ENCODE results near the gene C4orf54. TPM values are rescaled to one million over a fixed set of nuclear protein-coding genes. Genes with fewer than 3 reads are reported as not detected.

C4orf54 gene
- total RNA-seq (2014; rRNA removed; shearing (Covaris generic)) (not detected in 2 replicates), total RNA-seq (2022) (not detected in 2 replicates), Bru-seq, nascent RNA (not detected), BruChase-seq, experiment 1, labeled RNA remaining after a 6-hour chase (not detected), BruChase-seq, experiment 2, labeled RNA remaining after a 2-hour chase (not detected)
- long read RNA-seq: 0 reads

GRCh38 chr4:99657798-99658197 lies at the start of gene C4orf54:
TSS of gene C4orf54 (minus strand) at chr4:99657828. CDS start at chr4:99654648, 3,180 bp downstream.
- Histone ChIP-seq H3K9me3 (ENCODE audit: low read length) (no peaks in the 10 kb centered on the region), H3K36me3 (ENCODE audit: insufficient read depth, low read length) (no peaks in the 10 kb centered on the region), H3K4me3 (ENCODE audit: low read depth, low read length, poor library complexity, severe bottlenecking) (no peak within 1 kb of the TSS), H4K20me1 (ENCODE audit: insufficient read depth, low read length) (no peaks in the 10 kb centered on the region), H3K9me2 (ENCODE audit: insufficient read depth, low read length) (no peaks in the 10 kb centered on the region), H2AFZ (ENCODE audit: low read length) (no peak within 1 kb of the TSS), H3K4me1 (ENCODE audit: insufficient read depth, low read length, poor library complexity, severe bottlenecking) (no peaks in the 10 kb centered on the region), H3K4me2 (ENCODE audit: low read length) (no peak within 1 kb of the TSS), H3K79me2 (ENCODE audit: insufficient read depth, low read depth, low read length) (no peaks in the 10 kb centered on the region), H3K27ac (ENCODE audit: low read depth, low read length, poor library complexity, severe bottlenecking) (no peak within 1 kb of the TSS)
- BruUV-seq (replicated peaks): no TSS peak
- ChIA-PET POLR2A (interaction anchor here (0.9 kb wide), 1 partner anchor 9 kb away, joined by 4 read pairs; no protein-coding TSS in a partner anchor), CTCF (ENCODE audit: unreplicated experiment) (no interaction called here)
- intact Hi-C loops (cut with micrococcal nuclease; ENCODE audit: unreplicated experiment): no loop called here
- DNase-seq (ENCODE audit: low spot score): no peak
- TF ChIP-seq, protein P1, sequence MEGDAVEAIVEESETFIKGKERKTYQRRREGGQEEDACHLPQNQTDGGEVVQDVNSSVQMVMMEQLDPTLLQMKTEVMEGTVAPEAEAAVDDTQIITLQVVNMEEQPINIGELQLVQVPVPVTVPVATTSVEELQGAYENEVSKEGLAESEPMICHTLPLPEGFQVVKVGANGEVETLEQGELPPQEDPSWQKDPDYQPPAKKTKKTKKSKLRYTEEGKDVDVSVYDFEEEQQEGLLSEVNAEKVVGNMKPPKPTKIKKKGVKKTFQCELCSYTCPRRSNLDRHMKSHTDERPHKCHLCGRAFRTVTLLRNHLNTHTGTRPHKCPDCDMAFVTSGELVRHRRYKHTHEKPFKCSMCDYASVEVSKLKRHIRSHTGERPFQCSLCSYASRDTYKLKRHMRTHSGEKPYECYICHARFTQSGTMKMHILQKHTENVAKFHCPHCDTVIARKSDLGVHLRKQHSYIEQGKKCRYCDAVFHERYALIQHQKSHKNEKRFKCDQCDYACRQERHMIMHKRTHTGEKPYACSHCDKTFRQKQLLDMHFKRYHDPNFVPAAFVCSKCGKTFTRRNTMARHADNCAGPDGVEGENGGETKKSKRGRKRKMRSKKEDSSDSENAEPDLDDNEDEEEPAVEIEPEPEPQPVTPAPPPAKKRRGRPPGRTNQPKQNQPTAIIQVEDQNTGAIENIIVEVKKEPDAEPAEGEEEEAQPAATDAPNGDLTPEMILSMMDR (conservative IDR thresholded peaks at IDR 0.05; ENCODE audit: low read length): no peak
- TF ChIP-seq EZH2phosphoT487 (IDR thresholded peaks at IDR 0.05; ENCODE audit: borderline replicate concordance, low read depth, low read length): no peak

- H3K4me2 ChIP-seq (ENCODE audit: low read length): no peak overlapping the region
- no peaks in the 10 kb centered on the region for H3K9me3 ChIP-seq (ENCODE audit: low read length)
- DNase-seq (ENCODE audit: low spot score): no peak
- no peak overlapping the region for H3K4me3 ChIP-seq (ENCODE audit: low read depth, low read length, poor library complexity, severe bottlenecking)
- H3K36me3 ChIP-seq (ENCODE audit: insufficient read depth, low read length): no peaks in the 10 kb centered on the region
- no peak overlapping the region for H2AFZ ChIP-seq (ENCODE audit: low read length)
- BruUV-seq (replicated peaks): no TSS peak
- no peaks in the 10 kb centered on the region for H3K9me2 ChIP-seq (ENCODE audit: insufficient read depth, low read length)
- intact Hi-C loops (cut with micrococcal nuclease; ENCODE audit: unreplicated experiment): no loop called here
- no peaks in the 10 kb centered on the region for H3K79me2 ChIP-seq (ENCODE audit: insufficient read depth, low read depth, low read length)
- ChIA-PET POLR2A (no interaction called here), CTCF (ENCODE audit: unreplicated experiment) (no interaction called here)
- no peaks in the 10 kb centered on the region for H4K20me1 ChIP-seq (ENCODE audit: insufficient read depth, low read length)
- no peaks in the 10 kb centered on the region for H3K4me1 ChIP-seq (ENCODE audit: insufficient read depth, low read length, poor library complexity, severe bottlenecking)
- TF ChIP-seq, protein P1 (conservative IDR thresholded peaks at IDR 0.05; ENCODE audit: low read length): no peak
- no peak for TF ChIP-seq EZH2phosphoT487 (IDR thresholded peaks at IDR 0.05; ENCODE audit: borderline replicate concordance, low read depth, low read length)
- no peak overlapping the region for H3K27ac ChIP-seq (ENCODE audit: low read depth, low read length, poor library complexity, severe bottlenecking)
Observed at GRCh38 chr4:99705891-99706290, 48.3 kb upstream of the C4orf54 start.

- H3K9me2 ChIP-seq (ENCODE audit: insufficient read depth, low read length): no peaks in the 10 kb centered on the region
- BruUV-seq (replicated peaks): no TSS peak
- no peak overlapping the region for H2AFZ ChIP-seq (ENCODE audit: low read length)
- intact Hi-C loops (cut with micrococcal nuclease; ENCODE audit: unreplicated experiment): no loop called here
- H3K4me3 ChIP-seq (ENCODE audit: low read depth, low read length, poor library complexity, severe bottlenecking): no peak overlapping the region
- H3K36me3 ChIP-seq (ENCODE audit: insufficient read depth, low read length): no peaks in the 10 kb centered on the region
- no peaks in the 10 kb centered on the region for H3K4me1 ChIP-seq (ENCODE audit: insufficient read depth, low read length, poor library complexity, severe bottlenecking)
- no peak for DNase-seq (ENCODE audit: low spot score)
- ChIA-PET CTCF (ENCODE audit: unreplicated experiment) (no interaction called here), POLR2A (no interaction called here)
- H3K79me2 ChIP-seq (ENCODE audit: insufficient read depth, low read depth, low read length): no peaks in the 10 kb centered on the region
- H3K9me3 ChIP-seq (ENCODE audit: low read length): no peaks in the 10 kb centered on the region
- H3K4me2 ChIP-seq (ENCODE audit: low read length): no peak overlapping the region
- TF ChIP-seq EZH2phosphoT487 (IDR thresholded peaks at IDR 0.05; ENCODE audit: borderline replicate concordance, low read depth, low read length): no peak
- TF ChIP-seq, protein P1 (conservative IDR thresholded peaks at IDR 0.05; ENCODE audit: low read length): no peak
- H4K20me1 ChIP-seq (ENCODE audit: insufficient read depth, low read length): no peaks in the 10 kb centered on the region
- no peak overlapping the region for H3K27ac ChIP-seq (ENCODE audit: low read depth, low read length, poor library complexity, severe bottlenecking)
Observed at GRCh38 chr4:99696801-99697200, 39.2 kb upstream of the C4orf54 start.

Data from OCI-LY7 (cell line).